Heart right ventricle (tissue), 16 donors: ENCODE measurements around the gene HEXA. TPM values are rescaled to one million over a fixed set of nuclear protein-coding genes. Genes with fewer than 3 reads are reported as not detected.

ENCODE experiments used
- ATAC-seq, 8 donors: fragments of 200-7000 bp; cut with Tn5 transposase; one replicate each; pipeline ENCODE4 v1.9.1; 2020; ENCODE audit warnings: mild to moderate bottlenecking in 8 of 8, moderate library complexity in 8 of 8, moderate number of reproducible peaks in 1 of 8
- DNase-seq, 2 donors: peaks; one replicate each; pipeline ENCODE4 v3.0.0-alpha.2; 2020
- H3K27ac ChIP-seq, 10 donors: fragments of 200-600 bp; sonication (generic) in 2 of 10; one replicate each; pipeline versions ENCODE4 v1.5.0 to v1.8.0; 2020 to 2022; ENCODE audit warnings: mild to moderate bottlenecking in 3 of 10
- H3K27me3 ChIP-seq, 7 donors: fragments of 200-600 bp; one replicate each; pipeline ENCODE4 v1.8.0; 2021 to 2022; ENCODE audit warnings: mild to moderate bottlenecking in 2 of 7
- H3K36me3 ChIP-seq, 9 donors: fragments of 200-600 bp; sonication (generic) in 1 of 9; one replicate each; pipeline versions ENCODE4 v1.5.0 to v1.8.0; 2020 to 2022; ENCODE audit warnings: mild to moderate bottlenecking in 2 of 9
- H3K4me1 ChIP-seq, 9 donors: fragments of 200-600 bp; sonication (generic) in 1 of 9; one replicate each; pipeline versions ENCODE4 v1.5.0 to v1.8.0; 2020 to 2022; ENCODE audit warnings: mild to moderate bottlenecking in 4 of 9
- H3K4me3 ChIP-seq, 10 donors: fragments of 200-600 bp; sonication (generic) in 2 of 10; one replicate each; pipeline versions ENCODE4 v1.5.0 to v1.8.0; 2020 to 2022; ENCODE audit warnings: mild to moderate bottlenecking in 7 of 10, moderate library complexity in 2 of 10
- H3K9me3 ChIP-seq, 11 donors: fragments of 200-600 bp in 10 of 11; sonication (generic) in 2 of 11; one replicate each; pipeline versions ENCODE4 v1.5.0 to v1.8.0; 2013 to 2022; ENCODE audit warnings: mild to moderate bottlenecking in 2 of 11, control low read depth in 1 of 11, moderate library complexity in 1 of 11
- CTCF ChIP-seq, 9 donors: fragments of 200-600 bp; sonication (generic) in 2 of 9; IDR thresholded peaks; one replicate each; pipeline versions ENCODE4 v1.5.0 to v1.8.0; 2021 to 2022; ENCODE audit warnings: antibody characterized with exemption in 9 of 9, mild to moderate bottlenecking in 5 of 9, moderate library complexity in 1 of 9
- WGBS, 2 donors: extraction: QIAGEN DNeasy Blood & Tissue Kit; methylation state at CpG; one replicate each; pipeline ENCODE4 v1.1.7; 2013; ENCODE audit warnings: inconsistent platforms in 1 of 2; 5-methylcytosine and 5-hydroxymethylcytosine counted together
- intact Hi-C, 10 donors: fragments of 100-400 bp; cut with DNase I; formaldehyde crosslinking; loops; one replicate each; pipeline versions ENCODE4 v1.11.1 to v1.14.2; 2022
- polyA plus RNA-seq, 2 donors: library from polyadenylated mRNA; stranded (reverse); fragments of 200-250 nt; gene quantifications; one replicate each; pipeline ENCODE4 v1.2.3, GENCODE V29; 2013
- total RNA-seq, 10 donors: library from RNA; stranded (reverse); fragmentation: NEBNext Ultra II Directional in 3 of 10; extraction: Animal tissue kit (Norgen Biotek cat#: 25700) in 3 of 10; gene quantifications; one replicate each; pipeline versions ENCODE4 v1.2.1 to v1.2.4, GENCODE V29; 2021 to 2023
- donor health status: Arrhythmogenic right ventricular cardiomyopathy.
- donor health status: ischemic (EF 13 %, LVEDD 7.1; RV severe dilation, severe dysfunction).
- donor health status: healthy with polysubstance abuse.
- donor health status: DM: no; HTN: yes; CAD: no.
- donor health status: DM: no; HTN: no; CAD: no.
- donor health status: ischemic (EF 25% LVEDD 6.9; RV normal size, moderate dysfunction).
- donor health status: ischemic (EF 25% LVEDD 5.7; RV mildly dilated, moderate dysfunction).
- donor health status: healthy.
- donor health status: DM: yes; HTN: yes; CAD: no.
- donor health status: Ischemic cardiomyopathy.
- donor health status: ischemic (EF 35%, LVEDD 5.7; RV mildly dilated, moderate dysfunction).
- donor health status: nonischemic (EF 11% LVEDD 7.7; RV severe dilation, severe dysfunction).
- donor health status: DM: yes; HTN: yes; CAD: no.
- donor health status: PGD.
- donor health status: ischemic (EF 29% LVEDD 5.4; RV normal size, mild dysfunction).
- donor health status: nonischemic (EF 23%, LVEDD 6.1; RV moderate dilation, normal function).

Gene HEXA
- total and polyA plus RNA-seq, 12 donors: 48.8 to 129 (median 77.3) TPM

DNA sequence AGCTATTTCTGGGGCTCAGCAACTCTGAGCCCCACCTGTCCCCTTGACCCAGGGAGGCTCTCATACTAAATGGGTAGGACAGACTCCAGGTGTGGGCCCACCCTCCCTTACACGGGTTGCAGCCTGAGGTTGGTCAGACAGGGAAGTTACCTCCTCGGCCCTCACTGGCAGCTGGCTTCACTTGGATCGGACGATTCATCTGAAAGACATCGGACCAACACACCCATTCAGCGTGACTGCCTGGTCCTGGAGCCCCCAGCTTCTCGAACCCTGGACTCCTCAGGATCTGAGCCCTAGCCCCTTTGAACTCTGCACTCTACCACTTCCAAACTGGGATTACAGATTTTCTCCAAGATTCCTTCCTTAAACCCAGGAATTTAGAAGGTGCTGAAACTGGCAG lies 71.2 kb downstream of the HEXA start:
- H3K4me1 ChIP-seq: no peaks in the 10 kb centered on the region
- no peak for ATAC-seq

GRCh38 chr15:72302955-72303354 lies 72.9 kb downstream of the HEXA start:
- Histone ChIP-seq H3K9me3 (no peaks in the 10 kb centered on the region), H3K4me1 (no peaks in the 10 kb centered on the region), H3K36me3 (peaks cover 0 to 19% (median 0%) of the 10 kb centered on the region in 9 donors), H3K4me3 (no peak overlapping the region), H3K27ac (no peak overlapping the region), H3K27me3 (no peaks in the 10 kb centered on the region)
- DNase-seq: no peak
- intact Hi-C loops: no loop called here
- ATAC-seq: no peak
- 59 to 68% methylated on average over 1 of the region's 1 CpG for WGBS, 2 donors
- TF ChIP-seq CTCF (IDR thresholded peaks at IDR 0.05): no peak

More for the DNA sequence above, 71.2 kb downstream of the HEXA start:
- Histone ChIP-seq H3K27ac (no peak overlapping the region), H3K4me3 (no peak overlapping the region), H3K36me3 (peaks cover 0 to 11% (median 0%) of the 10 kb centered on the region in 9 donors), H3K27me3 (no peaks in the 10 kb centered on the region), H3K9me3 (no peaks in the 10 kb centered on the region)
- TF ChIP-seq CTCF (IDR thresholded peaks at IDR 0.05): no peak
- WGBS, 2 donors: 90 to 93% methylated on average over 7 of the region's 7 CpGs
- intact Hi-C loops: no loop called here
- DNase-seq: no peak

Other genes with a start within 250 kb of the HEXA start
- gene GRAMD2A, start 178.2 kb downstream of the HEXA start, total RNA-seq: under 1 TPM in 1 of 10 donors, not detected in 9; 0.20 TPM
- under 1 TPM in 1 of 2 donors, not detected in 1; 0.06 TPM for gene GRAMD2A, start 178.2 kb downstream of the HEXA start, polyA plus RNA-seq
- gene PKM, start 144.8 kb downstream of the HEXA start, total RNA-seq: 1,000 to 10,000 TPM in 6 of 10 donors, 100 to 1,000 TPM in 4; 851 to 1,508 (median 1,153) TPM
- 100 to 1,000 TPM; 549 to 755 TPM for gene PKM, start 144.8 kb downstream of the HEXA start, polyA plus RNA-seq
- 10 to 100 TPM; 28.2 to 53.5 (median 37.6) TPM for gene PARP6, start 103.5 kb downstream of the HEXA start, total RNA-seq
- 100 to 1,000 TPM in 1 of 2 donors, 10 to 100 TPM in 1; 28.5 to 113 TPM for gene PARP6, start 103.5 kb downstream of the HEXA start, polyA plus RNA-seq
- 1 to 10 TPM in 2 of 10 donors, under 1 TPM in 8; 0.21 to 1.2 (median 0.72) TPM for gene CELF6, start 55.9 kb downstream of the HEXA start, total RNA-seq
- gene CELF6, start 55.9 kb downstream of the HEXA start, polyA plus RNA-seq: 1 to 10 TPM; 1.4 to 5.1 TPM
- gene TMEM202, start 22.3 kb upstream of the HEXA start, total RNA-seq: not detected
- gene TMEM202, start 22.3 kb upstream of the HEXA start, polyA plus RNA-seq: not detected
- gene ARIH1, start 98.3 kb upstream of the HEXA start, total RNA-seq: 100 to 1,000 TPM; 148 to 231 (median 188) TPM
- gene ARIH1, start 98.3 kb upstream of the HEXA start, polyA plus RNA-seq: 10 to 100 TPM; 23.1 to 28.9 TPM